SH-SY5Y (cell line): ENCODE measurements around the gene PPP1R3C.

ENCODE experiments used
- GATA2 ChIP-seq: IDR thresholded peaks from 2 replicates; pipeline ENCODE4 v1.6.1; 2011; ENCODE audit warnings: mild to moderate bottlenecking, low read depth, low read length
- GATA3 ChIP-seq: IDR thresholded peaks from 2 replicates; pipeline ENCODE4 v1.6.1; 2011; ENCODE audit warnings: low read depth, mild to moderate bottlenecking, low read length, moderate library complexity

The PPP1R3C gene

DNA sequence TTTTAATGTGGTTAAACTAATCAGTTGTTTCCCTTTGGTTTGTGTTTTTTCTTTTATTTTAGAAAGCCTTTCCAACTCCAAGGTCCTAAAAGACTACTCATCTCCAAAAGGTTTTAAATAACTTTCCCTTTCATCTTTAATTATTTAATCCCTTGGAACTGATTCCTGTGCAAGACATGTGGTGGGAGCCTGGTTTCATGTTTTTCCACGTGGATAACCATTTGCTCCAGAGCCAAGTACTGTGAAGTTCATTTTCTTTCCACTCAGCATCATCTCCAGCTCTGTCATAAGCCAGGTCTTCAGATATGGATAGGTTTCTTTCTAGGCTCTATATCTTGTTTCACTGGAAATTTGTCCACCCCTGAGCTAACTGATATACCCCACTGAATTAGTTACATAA lies 16.7 kb downstream of the PPP1R3C start:
- TF ChIP-seq GATA2 (no peak), GATA3 (no peak)

DNA sequence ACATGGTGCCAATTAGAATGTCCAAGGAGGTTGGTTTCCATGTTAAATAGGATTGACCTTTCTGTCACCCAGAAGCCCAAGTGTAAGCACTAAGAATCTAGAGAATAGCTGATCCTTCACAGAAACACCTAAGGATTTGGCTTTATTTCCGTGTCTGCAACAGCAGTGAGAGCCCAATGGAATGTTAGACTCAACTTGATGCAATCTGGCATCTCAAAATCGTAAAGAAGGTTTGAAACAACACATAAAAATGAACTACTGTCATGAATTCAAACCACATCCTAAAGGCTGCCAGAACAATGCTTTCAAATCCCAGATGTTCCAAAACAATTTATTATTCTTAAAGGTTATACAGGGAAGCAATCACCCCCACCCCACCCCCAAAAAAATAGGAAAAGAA lies 18.6 kb downstream of the PPP1R3C start:
- TF ChIP-seq GATA3, result no peak

DNA sequence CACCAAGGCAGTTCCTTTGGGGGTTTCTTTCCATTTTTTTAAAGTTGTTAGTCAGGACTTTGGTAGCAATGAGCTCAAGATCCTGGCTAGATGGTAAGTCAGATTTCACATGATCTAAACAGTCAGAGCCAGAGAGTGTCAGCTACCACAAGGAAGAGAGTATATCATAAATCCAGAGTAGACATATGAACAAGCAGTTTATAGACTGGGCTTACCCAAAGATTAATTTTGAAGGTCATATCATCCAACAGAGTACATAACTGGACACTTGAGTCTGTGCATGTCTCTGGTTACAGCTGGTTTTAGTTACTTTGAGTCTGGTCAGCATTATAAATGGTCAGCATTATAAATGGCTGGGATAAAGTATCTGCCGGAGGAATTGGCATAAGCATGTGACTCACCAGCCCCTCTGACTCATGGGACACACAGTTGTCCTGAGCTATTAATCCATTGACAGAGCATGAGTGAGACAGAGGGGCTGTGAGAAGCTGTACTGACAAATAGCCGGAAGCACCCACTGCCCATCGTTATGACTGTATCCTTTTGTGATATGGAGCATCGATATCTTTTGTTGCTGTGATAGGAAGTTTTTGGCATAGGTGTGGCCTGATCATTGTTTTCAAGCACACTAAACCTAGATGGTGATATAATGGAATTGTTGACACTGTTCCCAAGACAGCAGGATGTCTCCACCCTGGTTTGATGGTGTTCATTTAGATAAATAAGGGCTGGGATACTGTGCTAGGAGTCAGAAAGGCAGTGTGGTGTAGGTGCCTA lies 19.3 kb downstream of the PPP1R3C start:
- TF ChIP-seq GATA3 (no peak), GATA2 (no peak)

DNA sequence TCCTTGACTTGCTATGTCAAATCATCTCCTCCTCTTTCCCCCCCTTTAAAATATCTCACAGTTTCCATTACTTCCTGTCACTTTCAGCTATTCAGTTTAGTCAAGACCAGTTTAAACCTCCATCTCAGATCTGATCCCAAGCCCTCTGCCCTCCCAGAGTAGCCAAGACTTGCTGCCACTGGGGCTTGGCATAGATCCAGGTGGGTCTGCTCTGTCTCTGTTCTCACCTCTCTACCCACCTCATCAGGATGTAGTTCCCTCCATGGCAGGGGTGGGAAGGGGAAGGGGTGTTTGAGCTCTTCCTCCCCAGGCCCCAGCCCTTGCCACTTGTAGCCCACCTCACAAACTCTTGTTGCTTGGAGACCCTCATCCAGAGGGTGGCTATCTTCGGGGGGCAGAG lies 22.0 kb downstream of the PPP1R3C start:
- TF ChIP-seq GATA3 (no peak), GATA2 (no peak)

DNA sequence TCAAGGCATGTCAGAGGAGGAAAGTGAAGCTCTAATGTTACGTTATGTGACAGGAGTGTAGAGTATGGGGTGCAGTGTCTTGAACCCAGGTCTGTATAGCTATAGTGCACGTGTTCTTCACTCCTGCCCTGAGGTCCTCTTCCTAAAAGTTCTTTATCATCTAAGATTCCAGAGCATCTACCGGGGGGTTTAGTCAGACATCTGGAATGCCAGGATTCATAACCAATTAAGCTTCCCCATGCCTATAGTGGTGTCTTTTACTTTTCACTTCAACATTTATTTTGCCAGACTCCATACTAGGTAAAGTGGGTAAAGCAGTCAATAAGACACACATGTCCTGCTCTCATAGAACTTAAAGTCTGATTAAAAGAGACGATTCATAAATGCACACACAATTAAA lies 22.4 kb downstream of the PPP1R3C start:
- TF ChIP-seq GATA2, result no peak
- TF ChIP-seq GATA3, result no peak

DNA sequence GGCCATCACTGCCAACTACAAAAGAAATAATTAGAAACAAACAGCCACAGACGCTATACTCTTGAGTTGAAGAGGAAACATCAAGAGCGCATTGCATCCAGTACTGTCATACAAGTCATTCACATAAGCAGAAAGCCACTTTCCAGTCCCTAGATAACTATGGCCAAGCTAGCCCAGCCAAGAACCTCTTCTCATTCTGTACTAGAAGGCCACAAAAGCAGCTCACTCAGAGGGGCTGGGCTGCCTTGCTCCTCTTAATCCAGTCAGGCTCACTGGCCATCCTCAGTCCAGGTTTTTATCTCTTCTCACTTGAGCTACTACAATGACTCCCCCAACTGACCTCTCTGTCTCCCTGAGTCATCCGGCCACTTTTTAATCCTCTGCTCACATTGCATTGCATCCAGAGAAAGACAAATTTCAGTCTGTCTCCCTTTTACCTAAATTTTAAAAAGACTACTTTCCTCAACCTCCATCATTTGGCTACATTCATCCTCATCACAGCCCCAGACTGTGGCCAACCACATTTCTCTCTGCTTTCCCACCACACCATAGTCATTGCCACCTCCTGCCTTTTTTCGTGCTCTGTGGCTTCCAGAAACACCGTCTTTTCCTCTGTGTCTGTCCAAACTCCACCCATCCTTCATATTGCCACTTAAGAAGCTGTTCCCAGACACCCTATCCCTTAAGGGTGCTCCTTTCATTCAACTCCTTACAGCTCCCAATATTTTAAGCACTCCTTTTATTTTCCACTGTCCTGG lies 25.0 kb downstream of the PPP1R3C start:
- TF ChIP-seq GATA3, result no peak
- TF ChIP-seq GATA2, result no peak

DNA sequence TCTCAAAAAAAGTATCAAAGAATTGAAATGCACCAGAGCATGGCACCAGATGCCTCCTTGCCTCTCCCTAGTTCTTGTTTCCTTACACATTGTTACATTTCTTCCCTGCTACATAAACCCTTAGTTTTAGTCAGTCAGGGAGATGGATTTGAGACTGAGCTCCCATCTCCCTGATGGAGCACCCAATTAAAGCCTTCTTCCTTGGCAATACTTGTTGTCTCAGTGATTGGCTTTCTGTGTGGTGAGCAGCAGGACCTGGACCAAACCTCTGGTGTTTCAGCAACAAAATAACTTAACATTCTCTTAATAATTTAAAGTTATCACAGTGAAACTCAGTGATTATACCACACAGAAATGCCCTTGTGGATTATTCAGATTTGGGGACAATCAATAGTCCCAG lies 26.9 kb downstream of the PPP1R3C start:
- TF ChIP-seq GATA3 (no peak), GATA2 (no peak)

DNA sequence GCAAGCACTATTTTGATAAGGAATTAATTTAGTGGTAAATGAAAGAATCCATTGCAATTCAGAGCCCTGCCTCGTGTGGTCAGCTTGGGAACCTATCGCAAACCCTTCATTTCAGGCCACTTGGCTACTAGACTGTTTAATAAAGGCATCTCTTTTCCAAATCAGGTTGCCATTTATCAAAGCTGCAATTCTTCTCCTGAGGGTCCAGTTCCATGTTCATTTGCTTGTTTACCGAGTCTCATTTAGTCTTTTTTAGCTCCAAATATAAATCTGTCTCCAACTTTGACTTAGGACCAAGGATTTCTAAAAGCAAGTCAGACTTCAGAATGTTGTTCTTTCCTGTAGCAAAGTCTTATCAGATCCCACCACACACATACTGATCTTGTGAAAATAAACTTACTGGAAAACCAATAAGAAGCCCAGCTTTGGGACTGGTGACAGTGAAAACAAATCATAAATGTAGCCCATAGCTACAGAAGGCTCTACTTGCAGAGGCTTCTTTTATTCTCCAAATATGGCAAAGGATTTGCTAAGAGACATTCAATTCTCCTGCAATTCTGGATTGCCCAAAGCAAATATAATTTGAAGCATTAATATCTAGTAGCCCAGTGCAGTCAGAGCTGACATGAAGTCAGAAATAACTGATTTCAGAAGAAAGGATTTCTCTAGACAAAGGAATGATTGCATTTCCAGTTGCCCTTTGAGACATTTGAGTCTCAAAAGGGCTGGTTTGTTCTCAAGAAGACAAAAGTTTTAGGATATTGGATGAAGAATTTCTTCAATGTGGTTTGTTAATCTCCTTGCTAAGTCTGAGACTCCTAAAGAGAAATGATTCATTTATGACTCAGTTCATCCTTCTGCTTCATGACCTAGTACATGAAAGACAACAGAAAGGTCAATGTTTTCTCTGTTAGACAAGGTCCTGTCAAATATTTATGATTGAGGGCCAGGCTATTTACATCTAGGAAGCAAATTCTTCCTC lies 28.0 kb downstream of the PPP1R3C start:
- TF ChIP-seq GATA3 (no peak), GATA2 (no peak)

DNA sequence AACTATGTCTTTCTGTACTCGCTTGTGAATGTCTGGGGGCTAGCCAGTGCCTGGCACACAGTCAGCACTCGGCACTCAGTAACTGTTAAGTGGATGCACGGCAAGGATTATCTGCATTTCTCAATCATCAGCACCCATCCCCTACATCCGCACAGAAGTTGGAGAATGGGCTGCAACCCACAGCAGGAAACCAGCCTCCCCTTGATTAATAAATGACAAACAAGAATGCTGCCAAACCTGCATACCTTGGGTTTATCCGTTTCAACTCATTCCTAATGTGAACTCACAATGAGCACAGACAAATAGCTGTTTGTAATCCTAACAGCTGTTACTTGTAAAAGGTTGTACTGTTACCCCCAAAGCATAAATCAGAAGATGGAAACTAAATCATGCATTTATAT lies 28.9 kb downstream of the PPP1R3C start:
- TF ChIP-seq GATA3 (no peak), GATA2 (no peak)

DNA sequence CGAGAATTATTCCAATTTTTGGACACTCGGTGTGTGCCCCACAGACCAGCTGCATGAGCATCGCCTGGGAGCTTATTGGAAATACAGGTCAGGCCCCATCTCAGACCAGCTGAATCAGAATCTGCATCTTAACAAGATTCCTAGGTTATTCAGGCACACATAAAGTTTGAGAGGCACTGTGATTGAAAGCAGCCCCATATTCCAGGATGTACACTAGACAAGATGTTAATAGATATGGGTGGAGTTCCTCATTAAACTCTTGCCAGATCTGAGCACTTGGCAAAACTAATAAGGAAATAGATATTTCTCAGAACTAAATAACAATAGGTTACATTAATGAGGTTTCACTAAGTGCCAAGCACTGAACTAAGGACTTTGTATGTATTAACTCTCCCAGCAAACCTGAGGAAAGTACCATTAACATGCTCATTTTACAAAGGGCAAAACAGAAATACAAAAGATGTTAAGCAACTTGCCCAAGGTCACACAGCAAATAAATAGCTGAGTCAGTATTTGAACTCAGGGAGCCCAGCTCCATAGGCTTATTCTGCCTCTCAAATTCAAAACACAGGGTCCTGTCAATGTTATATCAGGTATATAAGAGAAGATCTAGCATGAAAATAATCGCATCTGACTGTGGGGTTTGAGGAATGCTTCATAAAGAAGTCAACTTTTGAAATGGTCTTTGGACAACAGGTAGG lies 29.9 kb downstream of the PPP1R3C start:
- TF ChIP-seq GATA3, result no peak
- no peak for TF ChIP-seq GATA2

DNA sequence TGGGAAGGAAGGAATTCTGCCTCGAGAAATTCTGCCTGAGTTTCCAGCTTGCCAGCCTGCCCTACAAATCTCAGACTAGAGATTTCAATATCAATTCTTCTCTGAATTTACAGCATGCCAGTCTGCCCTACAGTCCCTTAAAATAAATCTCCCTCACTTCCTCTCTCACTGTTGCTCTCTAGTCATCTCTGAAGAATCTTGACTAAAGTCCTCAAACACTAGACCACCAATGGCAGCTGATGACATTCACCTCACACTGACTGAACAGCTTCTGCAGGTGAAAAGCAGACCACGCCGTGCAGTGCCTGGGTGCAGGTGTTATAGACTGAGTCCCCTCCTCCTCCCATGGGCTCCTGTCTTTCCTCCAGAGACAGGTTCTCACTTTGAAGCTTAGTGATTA lies 30.4 kb downstream of the PPP1R3C start:
- no peak for TF ChIP-seq GATA3
- no peak for TF ChIP-seq GATA2

DNA sequence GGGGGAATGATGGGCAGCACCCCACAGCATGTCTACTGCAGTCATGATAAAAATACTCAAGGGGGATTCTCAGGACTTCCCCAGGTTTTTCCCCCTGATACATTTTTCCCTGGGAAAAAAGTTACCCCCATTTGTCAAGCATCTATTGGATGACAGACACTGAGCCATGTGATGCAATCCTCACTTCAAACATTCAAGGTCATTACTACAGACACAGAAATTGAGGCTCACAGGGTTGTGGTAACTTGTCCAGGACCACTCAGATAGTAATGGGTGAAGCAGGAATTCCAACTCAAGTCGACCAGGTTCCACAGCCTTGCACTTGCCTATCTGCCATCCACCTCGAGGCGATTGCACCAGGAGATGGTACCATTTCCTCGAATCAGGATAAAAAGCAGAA lies 31.7 kb downstream of the PPP1R3C start:
- TF ChIP-seq GATA3 (no peak), GATA2 (no peak)

DNA sequence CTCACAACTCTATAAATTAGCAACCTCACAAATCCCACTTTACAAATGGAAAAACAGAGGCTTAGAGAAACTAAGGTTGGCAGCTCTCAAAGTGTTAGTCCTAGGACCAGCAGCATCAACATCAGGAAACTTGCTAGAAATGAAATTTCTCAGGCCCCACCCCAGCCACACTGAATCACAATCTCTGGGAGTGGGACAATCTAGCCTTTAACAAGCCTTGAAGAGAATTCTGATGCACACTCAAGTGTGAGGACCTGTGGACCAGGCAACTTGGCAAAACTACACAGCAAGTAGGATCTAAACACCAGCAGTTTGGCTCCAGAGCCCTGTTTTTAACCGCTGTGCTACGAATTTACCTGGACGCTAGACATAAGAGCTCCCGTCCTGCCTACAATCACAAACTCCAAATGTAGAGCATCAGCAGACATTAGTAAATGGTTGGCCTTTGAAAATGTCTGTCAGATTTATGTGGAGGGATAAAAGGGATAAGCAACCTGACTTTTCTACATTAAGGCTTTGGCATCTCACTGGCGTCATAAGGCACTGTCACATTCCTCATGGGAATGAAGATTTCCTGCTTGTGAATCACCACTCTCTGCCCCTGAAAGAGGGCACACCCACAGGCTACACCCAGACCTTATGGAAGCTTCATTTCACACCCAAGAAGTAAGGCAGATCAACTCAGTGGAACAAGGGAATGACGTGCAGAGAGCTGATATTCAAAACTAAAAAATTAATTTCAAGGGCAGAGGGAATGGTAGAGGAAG lies 34.5 kb downstream of the PPP1R3C start:
- TF ChIP-seq GATA2 (no peak), GATA3 (no peak)
